HG03139 (cell line): ENCODE measurements around the gene ST3GAL4.

ENCODE experiments used
- ATAC-seq: cut with Tn5 transposase; IDR thresholded peaks from one replicate; pipeline ENCODE4 v1.9.1; 2021; ENCODE audit not compliant: unreplicated experiment

The ST3GAL4 gene

GRCh38 chr11:126405374-126405773 lies 49.9 kb downstream of the ST3GAL4 start:
- no peak for ATAC-seq

- no peak for ATAC-seq
Observed at GRCh38 chr11:126405906-126406305, 50.4 kb downstream of the ST3GAL4 start.

- no peak for ATAC-seq
Observed at GRCh38 chr11:126406368-126406767, 50.9 kb downstream of the ST3GAL4 start.

DNA sequence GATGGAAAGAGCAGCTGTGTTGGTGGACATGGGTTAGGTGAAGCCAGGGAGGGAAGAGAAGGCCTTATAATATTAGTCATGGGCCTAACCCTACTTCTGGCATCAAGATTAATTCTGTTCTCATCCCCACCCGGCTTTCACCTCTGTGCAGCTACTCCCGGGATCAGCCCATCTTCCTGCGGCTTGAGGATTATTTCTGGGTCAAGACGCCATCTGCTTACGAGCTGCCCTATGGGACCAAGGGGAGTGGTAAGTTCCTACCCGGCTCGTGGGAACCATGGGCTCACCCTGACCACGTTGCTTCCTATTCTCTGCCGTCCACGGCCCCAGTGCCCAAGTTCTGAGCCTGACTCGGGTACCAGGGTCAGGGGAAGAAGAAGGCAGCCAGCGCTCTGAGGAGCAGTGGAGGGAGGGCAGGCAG lies 51.6 kb downstream of the ST3GAL4 start:
- no peak for ATAC-seq

DNA sequence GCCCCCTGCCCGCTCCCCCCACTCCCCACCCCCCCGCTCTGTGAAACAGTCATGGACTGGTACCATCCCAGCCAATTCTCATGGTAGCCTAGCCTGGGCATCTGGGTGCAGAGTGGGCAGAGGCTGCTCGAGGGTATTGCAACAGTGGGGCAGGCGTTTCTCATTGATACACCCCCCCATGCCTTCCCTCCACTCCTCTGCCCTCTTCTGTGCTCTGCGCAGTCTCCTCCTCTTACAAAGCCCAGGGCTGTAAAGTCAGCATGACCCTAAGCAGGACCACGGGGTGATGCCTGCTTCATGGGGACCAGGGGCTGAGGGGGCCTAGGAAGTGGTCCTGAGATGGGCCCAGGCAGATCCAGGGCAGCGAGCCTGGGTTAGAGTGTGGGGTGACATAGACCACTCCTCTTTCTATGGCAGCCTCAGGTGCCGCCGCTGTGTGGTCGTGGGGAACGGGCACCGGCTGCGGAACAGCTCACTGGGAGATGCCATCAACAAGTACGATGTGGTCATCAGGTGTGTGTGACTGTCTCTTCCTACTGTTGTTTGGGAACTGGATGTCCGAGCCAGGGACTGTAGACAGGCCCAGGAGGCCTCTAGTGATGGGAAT lies 52.3 kb downstream of the ST3GAL4 start:
- ATAC-seq, result no peak

DNA sequence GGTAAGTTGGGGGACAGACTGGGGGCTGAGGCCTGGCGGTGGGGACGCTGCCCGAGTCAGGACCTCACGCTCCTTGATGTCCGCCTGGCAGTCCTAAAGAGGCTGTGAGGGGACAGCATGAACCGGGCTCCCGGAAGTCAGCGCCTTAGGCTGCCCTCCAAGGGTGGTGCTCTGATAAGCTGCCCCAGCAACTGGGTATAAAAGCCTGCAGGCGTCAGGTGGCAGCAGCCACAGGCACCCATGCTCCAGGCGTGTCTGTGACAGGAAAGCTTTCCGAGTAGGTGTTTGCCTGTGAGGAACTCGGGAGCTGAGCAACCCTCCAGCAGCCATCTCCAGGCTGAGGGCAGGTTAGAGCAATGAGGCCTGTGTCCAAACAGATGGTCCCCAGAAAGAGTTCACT lies 53.0 kb downstream of the ST3GAL4 start:
- no peak for ATAC-seq

GRCh38 chr11:126408901-126409619 lies 53.6 kb downstream of the ST3GAL4 start:
- ATAC-seq, result no peak

- no peak for ATAC-seq
Observed at GRCh38 chr11:126409620-126409985, 54.1 kb downstream of the ST3GAL4 start.

GRCh38 chr11:126410649-126411048 lies 55.2 kb downstream of the ST3GAL4 start:
- no peak for ATAC-seq

- no peak for ATAC-seq
Observed at GRCh38 chr11:126411971-126412381, 56.5 kb downstream of the ST3GAL4 start.

- no peak for ATAC-seq
Observed at GRCh38 chr11:126413426-126413825, 57.9 kb downstream of the ST3GAL4 start.

GRCh38 chr11:126413843-126414405 lies 58.4 kb downstream of the ST3GAL4 start:
- no peak for ATAC-seq

DNA sequence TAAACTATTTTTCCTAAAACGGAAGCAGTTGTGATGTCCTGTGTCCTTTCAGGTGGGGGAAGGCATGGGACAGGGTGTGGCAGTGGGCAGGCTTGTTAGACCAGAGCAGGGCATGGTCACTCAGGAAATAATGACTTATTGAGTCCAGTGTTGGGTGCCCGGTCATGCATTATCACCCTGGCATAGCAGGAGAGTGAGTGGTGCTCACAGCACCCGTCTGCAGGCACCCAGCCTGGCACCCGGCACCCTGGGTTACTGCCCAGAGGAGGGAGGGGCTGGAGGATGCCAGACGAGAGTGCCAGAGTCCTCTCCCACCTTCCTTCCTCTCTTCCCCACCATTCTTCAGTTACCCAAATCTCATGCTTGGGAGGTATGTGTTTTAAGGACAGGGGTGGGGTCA lies 59.1 kb downstream of the ST3GAL4 start:
- no peak for ATAC-seq

GRCh38 chr11:126415128-126415527 lies 59.6 kb downstream of the ST3GAL4 start:
- ATAC-seq, result no peak

DNA sequence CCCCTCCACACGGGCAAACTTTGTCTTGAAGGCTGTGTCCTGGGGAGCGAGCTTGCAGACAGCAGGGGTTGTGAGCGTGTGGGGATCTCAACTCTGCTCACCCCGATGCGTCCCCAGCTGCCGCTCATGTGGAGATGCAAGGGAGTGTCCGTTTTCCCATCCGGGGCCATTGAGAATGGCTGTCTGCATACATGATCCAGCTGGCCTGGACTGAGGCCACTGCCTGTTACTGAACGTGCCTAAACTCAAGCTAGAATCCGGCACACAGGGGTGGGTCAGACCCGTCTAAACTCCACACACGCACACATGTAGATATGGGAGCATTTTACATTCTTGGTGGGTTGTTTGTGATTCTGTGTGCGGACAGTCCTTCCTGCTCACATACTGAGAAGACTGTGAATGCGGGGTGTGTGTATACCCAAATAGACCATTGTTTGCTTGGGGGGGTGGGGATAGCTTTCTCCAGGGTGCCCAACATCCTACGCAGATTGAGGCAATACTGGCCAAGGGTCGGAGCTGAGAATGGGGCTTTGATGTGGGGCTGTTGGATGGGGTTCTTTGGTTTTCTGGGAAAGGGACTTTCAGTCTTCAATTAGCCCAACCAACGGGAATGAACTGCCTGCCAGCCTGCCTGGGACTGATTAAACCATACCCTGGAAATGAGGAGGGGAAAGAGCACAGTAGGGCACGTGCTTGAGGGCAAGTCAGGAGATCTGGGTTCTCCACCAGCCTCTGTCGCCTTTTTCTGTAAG lies 60.4 kb downstream of the ST3GAL4 start:
- ATAC-seq, result no peak

DNA sequence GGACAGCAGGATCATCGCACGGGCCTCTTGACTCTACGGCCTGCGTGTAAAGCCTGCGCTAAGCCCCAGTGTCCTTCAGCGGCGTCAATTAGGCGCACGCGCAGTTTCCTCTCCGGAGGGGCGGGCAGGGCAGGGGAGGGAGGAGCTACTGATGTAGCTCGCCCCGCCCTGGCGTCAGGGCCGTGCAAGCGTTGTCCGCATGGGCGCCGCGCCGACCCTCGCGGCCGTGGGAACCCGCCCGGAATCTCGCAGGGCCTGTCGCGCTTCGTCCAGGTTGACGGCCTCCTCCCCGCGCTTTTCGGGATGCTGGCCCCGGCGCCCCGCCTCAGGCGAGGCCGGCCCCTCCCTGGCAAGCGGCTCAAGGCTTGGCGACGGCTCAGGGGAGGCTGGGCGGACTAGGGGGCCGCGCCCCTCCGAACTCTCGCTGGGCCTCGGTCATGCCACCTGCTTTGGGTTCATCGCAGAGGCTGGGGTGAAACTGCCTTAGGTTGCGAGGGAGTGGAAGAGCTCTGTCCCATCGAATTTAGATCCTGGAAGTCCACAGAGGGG lies 61.1 kb downstream of the ST3GAL4 start:
- peak; percentile 88 for ATAC-seq

DNA sequence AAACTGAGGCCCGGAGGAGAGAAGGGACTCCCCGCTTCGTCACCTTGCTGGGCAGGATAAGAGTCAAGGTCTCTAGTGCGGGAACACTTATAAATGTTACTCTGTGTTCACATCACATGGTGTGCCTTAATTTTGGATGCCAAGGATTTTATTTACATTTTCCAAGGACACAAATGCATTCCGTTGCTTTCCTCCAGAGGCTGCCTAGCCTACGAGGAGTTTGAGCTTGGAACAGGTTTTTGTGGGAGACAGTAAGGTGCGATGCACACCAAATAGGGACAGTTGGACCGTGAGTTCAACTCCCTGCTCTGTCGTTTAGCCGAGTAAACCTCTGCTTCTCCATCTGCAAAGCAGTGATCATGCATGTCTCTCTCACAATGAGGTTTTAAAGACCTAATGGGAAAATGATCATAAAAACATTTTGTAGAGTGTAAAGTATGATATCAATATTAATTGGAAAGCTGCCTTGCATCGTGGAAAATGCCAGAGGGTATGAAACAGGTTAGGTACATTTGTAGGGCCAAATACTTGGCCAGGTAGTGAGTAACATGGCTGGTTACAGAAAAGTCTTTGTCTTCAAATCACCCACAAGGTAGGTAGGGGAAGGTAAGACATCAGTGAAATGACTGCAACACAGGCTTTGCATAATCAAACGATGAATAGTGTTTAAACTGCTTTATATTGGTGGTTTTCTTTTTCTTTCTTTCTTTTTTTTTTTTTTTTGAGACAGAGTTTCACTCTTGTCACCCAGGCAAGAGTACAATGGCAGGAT lies 61.8 kb downstream of the ST3GAL4 start:
- ATAC-seq, result no peak

DNA sequence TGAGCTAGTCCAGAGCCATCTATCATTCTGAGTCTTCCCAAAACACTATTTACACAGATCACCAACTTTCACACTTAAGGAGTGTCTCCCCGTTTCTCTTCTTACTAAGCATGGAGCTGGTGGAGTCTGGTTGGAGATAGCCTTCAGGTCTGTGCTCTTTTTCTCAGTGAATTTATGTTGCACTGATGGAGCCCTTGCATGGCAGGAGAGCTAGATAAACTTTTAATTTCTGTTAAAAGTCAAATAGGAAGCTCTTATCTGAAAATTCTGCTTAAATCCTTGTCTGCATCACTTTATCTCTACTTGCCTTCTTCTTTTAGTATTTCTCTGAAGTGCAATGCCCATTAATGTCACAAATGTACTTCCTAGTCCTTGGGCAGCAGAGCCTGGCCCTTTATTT lies 63.4 kb downstream of the ST3GAL4 start:
- no peak for ATAC-seq

GRCh38 chr11:126419801-126420697 lies 64.6 kb downstream of the ST3GAL4 start:
- peak; percentile 61 for ATAC-seq
